HG03571 (cell line): ENCODE results near the gene FAM53B.

Source experiments
- ATAC-seq: cut with Tn5 transposase; IDR thresholded peaks from one replicate; pipeline ENCODE4 v1.9.1; 2021; ENCODE audit not compliant: unreplicated experiment

FAM53B gene

DNA sequence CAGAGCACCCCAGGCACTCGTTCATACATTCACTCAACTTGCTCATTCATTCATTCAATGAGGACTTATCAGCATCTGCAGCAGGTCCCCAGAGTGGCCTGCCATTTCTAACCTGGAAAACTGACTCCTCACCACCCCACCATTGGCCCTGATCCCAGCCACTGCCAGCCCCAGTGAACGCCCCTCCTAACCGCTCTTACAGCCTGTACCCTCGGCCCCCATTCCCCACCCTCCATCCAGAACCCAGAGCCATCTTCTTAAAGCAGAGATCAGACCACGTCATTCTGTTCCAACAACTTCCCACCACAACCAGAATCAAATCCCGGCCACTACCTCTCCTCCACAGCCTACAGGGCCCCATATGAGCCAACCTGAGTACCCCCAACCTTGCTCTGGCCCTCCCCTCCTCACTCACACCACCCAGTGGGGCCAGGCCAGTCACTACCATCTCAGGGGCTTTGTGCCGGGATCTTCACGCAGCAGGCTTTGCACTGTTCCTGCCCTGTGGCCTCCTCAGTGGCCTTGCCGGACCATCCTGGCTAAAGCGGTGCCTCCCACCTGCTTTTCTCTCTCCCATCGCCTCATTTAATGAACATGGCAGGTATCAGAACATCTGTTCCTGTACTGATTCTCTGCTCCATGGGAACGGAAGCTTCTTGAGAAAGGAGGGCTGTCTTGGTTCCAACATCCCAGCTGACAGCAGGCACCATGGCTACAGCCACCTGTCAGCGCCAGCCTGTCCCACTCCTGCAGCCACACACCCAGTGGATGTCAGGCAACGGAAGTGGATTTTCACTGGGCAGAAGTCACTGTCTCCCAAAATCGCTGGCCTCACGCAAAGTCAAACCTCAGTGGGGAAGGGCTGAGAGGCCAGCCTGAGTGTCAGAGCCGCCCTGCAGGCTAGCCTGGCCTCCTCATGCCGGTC lies 45.4 kb downstream of the FAM53B start:
- no peak for ATAC-seq

- ATAC-seq = no peak
Observed at GRCh38 chr10:124697837-124698544, 46.2 kb downstream of the FAM53B start.

DNA sequence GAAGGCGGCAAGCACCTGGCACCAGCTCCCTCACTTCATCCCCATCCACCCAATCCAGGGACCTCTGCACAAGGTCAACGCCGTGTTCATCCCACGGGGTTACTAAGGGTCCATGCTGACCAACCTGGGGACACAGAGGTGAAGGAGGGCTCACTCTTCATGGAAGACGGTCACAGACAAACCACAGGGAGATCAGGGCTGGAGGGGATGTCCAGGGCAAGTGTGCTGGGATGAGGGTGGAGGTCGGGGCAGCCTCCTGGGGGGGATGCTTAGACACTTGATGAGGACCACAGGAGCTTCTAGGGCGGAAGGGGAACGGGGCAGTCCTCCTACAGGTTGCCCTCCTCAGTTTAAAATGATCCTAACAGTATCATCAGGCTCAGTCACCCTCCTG lies 46.7 kb downstream of the FAM53B start:
- no peak for ATAC-seq

DNA sequence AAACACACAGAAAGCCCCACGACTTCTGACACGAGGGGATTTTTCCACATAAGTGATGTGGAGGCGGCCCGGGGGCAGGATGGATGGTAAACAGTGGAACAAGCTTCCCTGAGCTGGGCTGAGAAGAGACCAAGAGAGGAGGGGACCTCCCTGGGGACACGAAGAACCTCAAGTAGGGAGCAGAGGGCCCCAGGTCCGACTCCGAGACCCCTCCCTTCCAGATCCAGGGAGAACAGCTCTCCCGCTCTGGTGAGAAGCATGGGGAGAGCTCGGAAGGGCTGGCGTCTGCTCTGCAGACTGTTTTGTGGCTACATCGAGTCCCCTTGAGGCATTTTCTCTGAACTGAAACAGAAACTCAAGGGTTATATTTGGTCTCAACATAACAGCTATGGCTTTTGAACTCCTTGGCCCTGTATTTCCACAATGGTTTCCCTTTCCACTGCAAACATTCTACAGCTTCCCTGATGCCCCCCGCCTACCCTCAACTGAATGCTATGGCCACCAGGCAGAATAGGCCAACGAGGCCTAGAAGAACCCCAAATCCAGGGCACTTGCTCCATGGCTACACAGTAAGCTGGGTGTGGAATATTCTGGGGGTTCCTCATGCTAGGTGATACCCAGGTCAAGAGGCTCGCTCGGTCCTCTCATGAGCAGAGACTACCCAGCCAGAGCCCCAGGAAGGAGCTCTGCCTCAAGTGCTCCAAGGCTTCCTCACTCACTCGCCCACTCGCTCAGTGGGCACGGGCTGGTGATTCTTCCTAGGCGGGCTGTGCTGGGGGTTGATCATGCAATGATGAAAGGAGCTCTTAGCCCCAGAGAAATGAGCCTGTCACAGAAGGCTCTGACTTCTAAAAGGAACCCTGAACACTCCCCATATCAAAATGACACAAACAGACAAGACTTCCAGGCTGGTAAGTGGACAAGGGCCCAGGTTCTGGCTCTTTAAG lies 47.5 kb downstream of the FAM53B start:
- peak; percentile 57 for ATAC-seq

DNA sequence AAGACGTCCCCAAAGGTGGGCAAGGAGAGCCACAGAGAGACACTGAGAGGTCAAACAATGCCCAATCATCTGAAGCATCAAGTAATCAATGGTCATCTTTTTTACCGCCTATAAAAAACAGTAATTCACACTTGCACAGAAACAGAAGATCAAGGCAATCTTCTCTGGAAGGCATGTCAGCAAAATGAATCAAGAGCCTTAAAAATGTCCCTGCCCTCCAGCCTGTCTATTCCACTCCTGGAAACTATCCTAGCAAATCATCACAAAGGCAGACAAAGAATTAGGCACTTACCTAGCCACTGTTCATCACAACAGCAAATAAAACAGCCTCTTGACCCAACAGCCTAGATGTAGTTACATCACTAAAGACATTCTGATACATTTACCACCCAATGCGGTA lies 48.9 kb downstream of the FAM53B start:
- ATAC-seq = no peak

DNA sequence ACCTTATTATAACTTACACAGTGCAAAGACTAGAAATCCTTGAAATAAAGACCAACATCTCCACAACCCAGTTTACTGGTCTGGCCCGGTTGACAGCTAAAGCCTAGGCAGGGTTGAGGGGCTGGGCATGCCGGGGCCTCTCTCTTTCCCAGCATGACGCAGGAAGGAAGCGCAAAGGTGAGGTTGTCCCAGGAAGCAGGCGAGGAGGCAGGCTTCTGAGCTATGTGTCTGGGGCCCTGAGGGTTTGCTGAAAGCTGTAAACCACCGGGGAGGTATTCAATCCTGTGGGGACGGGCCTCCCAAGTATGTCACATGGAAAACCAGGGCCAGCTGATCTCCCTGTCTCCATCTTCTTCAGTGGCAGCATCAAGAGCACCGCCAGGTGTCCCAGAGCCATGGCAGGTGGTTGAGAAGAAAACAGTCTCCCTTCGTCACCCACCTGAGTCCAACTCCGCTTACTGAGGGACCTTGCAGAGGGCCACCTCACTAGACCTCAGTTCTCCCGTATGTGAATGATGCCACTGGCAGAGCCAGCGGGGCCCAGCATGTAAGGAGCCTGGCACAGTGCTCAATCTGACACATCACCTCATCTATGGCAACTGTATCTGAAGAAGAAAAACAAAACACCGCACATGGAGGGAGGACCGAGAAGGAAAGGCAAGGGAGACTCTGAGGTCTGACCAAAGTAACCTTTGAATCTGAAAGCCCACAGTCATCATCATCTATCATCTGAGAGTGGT lies 49.5 kb downstream of the FAM53B start:
- ATAC-seq = no peak

DNA sequence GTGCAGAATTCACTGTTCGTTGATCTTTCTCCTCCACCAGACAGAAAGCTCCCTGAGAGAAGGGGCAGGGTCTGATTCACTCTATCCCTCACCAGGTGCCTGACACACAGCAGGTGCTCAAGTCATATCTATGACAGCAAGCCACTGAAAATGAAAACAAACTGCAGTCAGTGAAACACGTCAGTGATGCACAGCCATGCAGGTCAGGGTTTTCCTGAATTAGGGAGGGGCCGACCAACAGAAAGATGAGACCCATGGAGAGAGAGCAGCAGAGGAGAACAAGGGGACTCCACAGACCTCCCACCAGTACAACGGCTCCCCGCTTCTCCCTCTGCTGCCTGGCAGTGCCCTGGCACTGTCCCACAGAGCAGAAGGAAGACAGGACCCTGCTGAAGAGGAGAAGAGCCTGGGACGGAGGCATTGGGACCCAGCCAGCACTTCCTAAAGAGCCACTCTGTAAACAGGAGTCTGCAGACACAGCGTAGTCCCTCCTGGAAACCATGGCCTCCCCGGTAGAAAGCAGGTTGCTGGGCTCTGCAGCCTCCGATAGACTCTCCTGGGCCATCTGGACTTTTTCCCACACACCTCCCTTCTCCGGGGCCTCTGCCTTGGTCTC lies 50.3 kb downstream of the FAM53B start:
- ATAC-seq = no peak

- ATAC-seq = no peak
Observed at GRCh38 chr10:124693396-124693795, 50.8 kb downstream of the FAM53B start.

DNA sequence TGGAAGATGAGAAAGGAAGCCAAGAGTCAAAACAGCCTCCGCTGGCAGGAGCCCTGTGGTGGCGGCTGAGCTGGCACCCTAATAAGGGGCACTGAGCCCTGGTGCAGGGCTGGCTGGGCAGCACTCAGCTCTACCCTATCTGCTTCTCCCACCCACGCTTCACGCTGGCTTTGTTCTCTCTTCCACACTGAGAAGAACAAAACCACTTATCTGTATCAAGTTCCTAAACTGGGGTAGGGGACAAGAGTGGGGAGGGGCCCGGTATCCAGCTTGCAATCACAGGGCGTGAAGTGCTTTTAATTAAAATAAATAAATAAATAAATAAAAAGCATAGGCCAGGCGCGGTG lies 52.1 kb downstream of the FAM53B start:
- no peak for ATAC-seq

DNA sequence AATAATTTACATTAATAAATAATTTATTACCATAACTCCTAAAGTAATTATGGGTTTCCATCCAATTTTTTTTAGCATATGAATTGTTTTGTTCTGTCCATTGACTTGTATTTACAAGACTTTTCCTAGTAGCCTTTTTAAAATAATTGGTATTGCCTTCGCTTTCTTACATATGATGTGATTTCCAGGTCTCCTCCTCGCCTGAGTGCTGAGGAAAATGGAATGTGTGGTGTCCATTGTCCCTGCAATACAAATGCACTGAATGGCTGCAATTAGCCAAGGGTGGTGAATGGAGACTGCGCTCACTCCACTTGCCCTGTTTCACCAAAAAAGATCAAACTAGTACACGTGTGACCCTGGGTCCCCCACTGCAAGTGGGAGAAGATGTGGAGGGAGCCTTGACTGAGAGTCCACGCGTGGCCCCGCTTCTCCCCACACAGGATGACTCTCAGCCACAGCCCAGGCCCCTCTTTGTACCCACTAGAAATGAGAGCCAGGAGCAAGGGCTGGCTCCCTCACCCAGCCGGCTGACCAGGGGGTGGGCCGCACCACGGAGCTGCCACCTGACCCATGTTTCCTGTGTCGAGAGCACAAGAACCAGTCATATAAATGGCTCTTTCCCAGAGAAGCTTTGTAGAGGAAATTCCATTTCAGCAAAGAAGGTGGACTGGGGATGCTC lies 52.6 kb downstream of the FAM53B start:
- ATAC-seq = no peak

DNA sequence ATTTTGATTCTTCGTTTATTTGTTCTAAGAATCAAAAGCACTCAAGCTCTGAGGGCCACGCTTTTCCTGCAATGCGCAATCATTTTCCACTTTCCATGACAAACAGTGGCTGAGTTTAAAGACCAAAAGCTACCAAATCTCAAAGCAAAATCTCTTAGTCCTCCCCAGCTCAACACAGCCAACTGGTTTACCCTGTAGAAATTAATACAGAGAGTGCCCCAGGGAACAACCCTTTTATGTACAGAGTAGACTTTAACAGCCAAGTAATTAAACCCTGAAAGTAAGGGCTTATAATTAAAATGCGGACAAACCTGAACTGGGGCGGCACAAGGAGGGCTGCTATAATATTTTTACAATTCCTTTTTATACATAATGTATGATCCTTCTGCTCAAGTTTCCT lies 53.2 kb downstream of the FAM53B start:
- ATAC-seq = no peak

- ATAC-seq = no peak
Observed at GRCh38 chr10:124689911-124690498, 54.2 kb downstream of the FAM53B start.

DNA sequence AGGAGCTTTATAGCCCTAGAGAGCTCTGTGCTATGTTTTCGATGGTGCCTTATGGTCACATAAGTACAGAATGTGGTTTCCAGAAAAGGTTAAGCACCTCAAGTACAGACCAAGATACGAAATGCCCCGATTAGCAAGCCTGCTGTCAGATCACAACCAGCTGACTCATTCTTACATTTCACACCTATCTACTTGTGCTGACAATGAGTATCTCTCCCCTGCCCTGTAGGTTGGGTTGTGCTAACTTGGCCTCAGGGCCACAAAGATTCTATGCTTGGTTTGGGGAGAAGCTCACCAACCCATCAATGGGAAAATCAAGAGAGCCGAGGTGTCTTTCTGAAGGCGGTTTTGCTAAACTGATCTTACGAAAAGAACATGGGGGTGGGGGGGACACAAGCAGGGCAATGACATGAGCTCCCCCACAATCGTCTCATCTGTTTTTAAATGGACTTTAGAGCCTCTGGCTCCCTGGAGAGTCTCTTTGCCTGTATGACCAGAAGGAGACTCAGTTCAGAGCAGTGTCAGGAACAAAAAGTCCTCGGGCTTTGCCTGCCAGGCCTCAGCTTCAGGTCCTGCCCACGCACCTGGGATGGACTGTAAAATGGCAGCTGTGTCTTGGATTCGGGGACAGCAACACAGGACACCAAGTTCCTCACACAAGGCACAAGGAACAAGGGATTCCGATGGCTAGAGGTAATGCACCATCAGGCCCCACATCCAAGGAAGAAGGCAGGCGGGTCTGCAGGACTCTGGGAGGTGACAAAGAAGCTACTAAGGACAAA lies 55.1 kb downstream of the FAM53B start:
- ATAC-seq = peak; percentile 97

- ATAC-seq = no peak
Observed at GRCh38 chr10:124688386-124688785, 55.8 kb downstream of the FAM53B start.

- no peak for ATAC-seq
Observed at GRCh38 chr10:124686707-124687376, 57.3 kb downstream of the FAM53B start.

DNA sequence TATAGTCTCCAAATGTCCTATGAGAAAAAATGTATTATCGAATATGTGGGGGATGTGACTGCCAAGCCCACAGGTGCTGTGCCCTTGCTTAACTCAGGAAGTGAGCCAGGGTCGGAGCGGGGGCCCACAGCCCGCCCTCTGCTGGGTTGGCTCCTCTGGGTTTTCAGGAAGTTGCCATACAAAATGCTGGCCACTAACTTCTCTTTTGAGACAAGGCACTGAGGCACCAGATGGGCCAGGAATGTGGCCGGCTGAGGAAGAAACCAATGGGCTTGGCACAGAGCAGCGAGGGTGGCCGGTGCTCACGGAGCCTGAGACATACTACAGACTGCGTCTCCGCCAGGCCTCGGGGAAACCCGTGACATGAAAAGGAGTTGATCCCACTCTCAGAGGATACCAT lies 58.9 kb downstream of the FAM53B start:
- no peak for ATAC-seq

- no peak for ATAC-seq
Observed at GRCh38 chr10:124683814-124684213, 60.4 kb downstream of the FAM53B start.
